ENCODE measurements around the gene PARP8.

GRCh38 chr5:50813691-50814090 lies 147.3 kb downstream of the PARP8 start:
- no peak for TF ChIP-seq EZH2 (IDR thresholded peaks at IDR 0.05; ENCODE audit: borderline replicate concordance, low read depth, low read length, severe bottlenecking)
- TF ChIP-seq CTCF (IDR thresholded peaks at IDR 0.05; ENCODE audit: borderline replicate concordance, extremely low read depth, low read length, poor library complexity, severe bottlenecking): no peak

Measured in DND-41 (cell line).